HepG2 (cell line): Measurements from ENCODE around the gene SIGMAR1. TPM values are rescaled to one million over a fixed set of nuclear protein-coding genes. Genes with fewer than 3 reads are reported as not detected.

Experiments
- ATAC-seq: fragments of 200-7000 bp; cut with Tn5 transposase; 3 replicates; pipeline ENCODE4 v1.9.1; 2020; ENCODE audit warnings: mild to moderate bottlenecking, moderate library complexity
- BruUV-seq: library from RNA; stranded (reverse); fragments of 400-500 nt; replicated peaks from 2 replicates; lab custom pipeline; 2021; lab: Mats Ljungman, UMichigan
- CTCF ChIA-PET: fragments of 300-600 bp; formaldehyde crosslinking; extraction: SDS; loops from one replicate; lab custom pipeline; 2021; ENCODE audit warnings: low total read pairs, inconsistent platforms, low intra/inter-chr PET ratio; lab: Yijun Ruan, JAX
- POLR2A ChIA-PET: fragments of 350-600 bp; sonication (Branson Sonifier 250); formaldehyde crosslinking; loops from one replicate; lab custom pipeline; 2020; ENCODE audit warnings: antibody characterized with exemption, inconsistent platforms; lab: Yijun Ruan, JAX
- DNase-seq: peaks from one replicate; pipeline ENCODE4 v3.0.0-alpha.2; 2015; ENCODE audit warnings: low spot score
- FAIRE-seq: peaks from 3 replicates; lab custom pipeline; 2011; peaks lifted over from hg19 to GRCh38; lab: Jason Lieb, UNC
- H2AFZ ChIP-seq: one replicate; pipeline ENCODE4 v1.6.1; 2011; ENCODE audit warnings: low read length, inconsistent platforms
- H3K27ac ChIP-seq: fragments of 300-600 bp; 3 replicates; pipeline ENCODE4 v1.8.0; 2011; ENCODE audit warnings: mixed run types, mild to moderate bottlenecking, mixed read lengths, low read length, inconsistent platforms; ENCODE audit not compliant: insufficient read depth; ENCODE audit errors: extremely low read length
- H3K27me3 ChIP-seq, 2 experiments: fragments of 200-600 bp in 1 of 2; 2 replicates in 1 of 2; 3 replicates in 1 of 2; pipeline versions ENCODE4 v1.6.0 to v1.8.0; 2011; ENCODE audit warnings: low read length in 2 of 2, mild to moderate bottlenecking in 2 of 2, moderate library complexity in 2 of 2, inconsistent platforms in 1 of 2; ENCODE audit not compliant: insufficient read depth in 2 of 2, control insufficient read depth in 1 of 2
- H3K36me3 ChIP-seq, 2 experiments: fragments of 200-600 bp in 1 of 2; replicated peaks in 1 of 2; 2 replicates in 1 of 2; 3 replicates in 1 of 2; pipeline versions ENCODE4 v1.5.1 to v1.8.0; 2011; ENCODE audit warnings: low read length in 2 of 2, inconsistent platforms in 1 of 2; ENCODE audit not compliant: insufficient read depth in 2 of 2, control insufficient read depth in 1 of 2
- H3K4me1 ChIP-seq: 2 replicates; pipeline ENCODE4 v1.5.1; 2012; ENCODE audit warnings: low read length, inconsistent platforms; ENCODE audit not compliant: insufficient read depth
- H3K4me2 ChIP-seq: 2 replicates; pipeline ENCODE4 v1.6.0; 2011; ENCODE audit warnings: low read depth, low read length, inconsistent platforms
- H3K4me3 ChIP-seq, 3 experiments: fragments of 200-600 bp in 1 of 3; sonication (generic), shearing (Covaris generic) in 1 of 3; replicated peaks in 1 of 3; 2 replicates each; pipeline ENCODE4 v1.5.1; 2011 to 2016; ENCODE audit warnings: low read length in 3 of 3, inconsistent platforms in 2 of 3, low read depth in 2 of 3, mild to moderate bottlenecking in 2 of 3, control low read depth in 1 of 3, mixed read lengths in 1 of 3; ENCODE audit not compliant: insufficient read depth in 1 of 3
- H3K79me2 ChIP-seq: one replicate; pipeline ENCODE4 v1.6.1; 2011; ENCODE audit warnings: low read length, inconsistent platforms; ENCODE audit not compliant: insufficient read depth
- H3K9ac ChIP-seq: 2 replicates; pipeline ENCODE4 v1.6.0; 2011; ENCODE audit warnings: mild to moderate bottlenecking, low read depth, low read length, inconsistent platforms; ENCODE audit not compliant: insufficient read depth
- H3K9me3 ChIP-seq: 2 replicates; pipeline ENCODE4 v1.5.1; 2012; ENCODE audit warnings: mild to moderate bottlenecking, low read length
- H4K20me1 ChIP-seq: 2 replicates; pipeline ENCODE4 v1.6.0; 2011; ENCODE audit warnings: inconsistent platforms, mild to moderate bottlenecking, low read length, moderate library complexity; ENCODE audit not compliant: insufficient read depth
- FOXC1 ChIP-seq: sonication (generic); formaldehyde crosslinking; IDR thresholded peaks from 2 replicates; pipeline ENCODE4 v1.8.0; 2022; ENCODE audit warnings: mild to moderate bottlenecking, missing genetic modification reagents, borderline replicate concordance
- SALL1 ChIP-seq: sonication (generic); formaldehyde crosslinking; IDR thresholded peaks from 2 replicates; pipeline ENCODE4 v1.8.0; 2022; ENCODE audit warnings: mild to moderate bottlenecking, missing genetic modification reagents
- THAP11 ChIP-seq: IDR thresholded peaks from 2 replicates; pipeline ENCODE4 v1.6.1; 2016; ENCODE audit warnings: missing biosample characterization, missing genetic modification reagents
- ZMYM3 ChIP-seq: sonication (generic); formaldehyde crosslinking; IDR thresholded peaks from 2 replicates; pipeline ENCODE4 v1.5.1; 2020; ENCODE audit warnings: mild to moderate bottlenecking, missing genetic modification reagents
- WGBS: methylation state at CpG from one replicate; pipeline ENCODE4 v1.1.6; 2017; ENCODE audit warnings: low lambda C conversion rate; 5-methylcytosine and 5-hydroxymethylcytosine counted together
- in situ Hi-C: cut with HindIII; loops from 2 replicates; pipeline ENCODE4 v1.10.0; 2017; ENCODE audit warnings: low pct_unique_long_range_greater_than_20kb; ENCODE audit not compliant: extremely low pct_ligation_motif_present
- intact Hi-C: fragments of 100-400 bp; cut with micrococcal nuclease; formaldehyde crosslinking; loops from one replicate; pipeline ENCODE4 v1.10.0; 2022; ENCODE audit not compliant: unreplicated experiment
- polyA plus RNA-seq, 8 experiments: library from polyadenylated mRNA; depleted of rRNA in 3 of 8; stranded (reverse) in 7 of 8; unstranded in 1 of 8; fragments of >200 nt; fragmentation: Illumina TruSeq in 4 of 8; extraction: Trizol in 4 of 8; gene quantifications; 2 replicates each; pipeline versions ENCODE4 v1.2.1 to v1.2.3, GENCODE V29; 2011 to 2016; ENCODE audit warnings: low read depth in 4 of 8, missing spikeins in 1 of 8, mixed read lengths in 1 of 8; ENCODE audit not compliant: insufficient read depth in 1 of 8
- total RNA-seq, 5 experiments: library from RNA; depleted of rRNA; stranded (reverse); fragments of >200 nt; fragmentation: Illumina TruSeq; extraction: Trizol; gene quantifications; 2 replicates each; pipeline ENCODE4 v1.2.3, GENCODE V29; 2016; ENCODE audit warnings: low read depth in 1 of 5
- TF ChIP-seq, protein P1 (sequence below): sonication (generic); formaldehyde crosslinking; IDR thresholded peaks from 2 replicates; pipeline ENCODE4 v1.5.1; 2020; ENCODE audit warnings: missing genetic modification reagents, mild to moderate bottlenecking, borderline replicate concordance
- TF ChIP-seq, protein P2 (sequence below): IDR thresholded peaks from 2 replicates; pipeline ENCODE4 v1.6.1; 2016; ENCODE audit warnings: low read depth, control low read depth

The SIGMAR1 gene
- total and polyA plus RNA-seq, 2 of the 13 experiments (the other 11 are each of a cell fraction or from before 2014, with no cell fraction given): 38.9 to 60.8 TPM

DNA sequence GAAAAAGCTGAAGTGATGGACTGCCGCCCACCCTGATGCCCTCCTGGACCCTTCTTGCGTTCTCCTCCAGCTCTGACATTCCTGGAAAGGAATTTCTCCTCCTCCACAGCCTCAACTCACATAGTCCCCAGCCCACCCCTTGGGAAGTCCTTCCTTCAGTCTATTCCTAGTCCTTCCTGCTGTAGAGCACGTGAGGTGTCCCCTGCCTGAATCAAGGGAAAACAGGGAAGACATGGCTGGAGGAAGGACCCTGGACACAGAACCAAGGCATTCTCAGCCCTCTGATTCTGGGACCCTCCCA is 12.5 kb downstream of the SIGMAR1 start:
- POLR2A ChIA-PET: no interaction called here
- CTCF ChIA-PET: no interaction called here
- Histone ChIP-seq H3K9ac (no peak overlapping the region), H3K27me3 (peaks cover 4 to 20% of the 10 kb centered on the region in 2 experiments; a peak in 3 of 5 replicates), H4K20me1 (no peaks in the 10 kb centered on the region), H3K27ac (no peak overlapping the region), H3K9me3 (no peaks in the 10 kb centered on the region), H3K4me3 (no peak overlapping the region), H2AFZ (no peak overlapping the region)
- in situ Hi-C loops: no loop called here
- whole genome bisulfite sequencing: 14% methylated on average over 3 of the region's 3 CpGs
- TF ChIP-seq FOXC1 (CRISPR knock-in tag) (no peak), ZMYM3 (CRISPR knock-in tag) (peak; percentile 28; the same call in 1 of the 2 replicates)
- TF ChIP-seq, all 625 proteins: peak for 1
- Histone ChIP-seq H3K4me2 (no peak overlapping the region), H3K79me2 (no peaks in the 10 kb centered on the region), H3K4me1 (peaks cover 32% of the 10 kb centered on the region), H3K36me3 (no peaks in the 10 kb centered on the region)
- FAIRE-seq (no peak), ATAC-seq (no peak), DNase-seq (no peak)
- intact Hi-C loops: no loop called here
- no TSS peak for BruUV-seq

DNA sequence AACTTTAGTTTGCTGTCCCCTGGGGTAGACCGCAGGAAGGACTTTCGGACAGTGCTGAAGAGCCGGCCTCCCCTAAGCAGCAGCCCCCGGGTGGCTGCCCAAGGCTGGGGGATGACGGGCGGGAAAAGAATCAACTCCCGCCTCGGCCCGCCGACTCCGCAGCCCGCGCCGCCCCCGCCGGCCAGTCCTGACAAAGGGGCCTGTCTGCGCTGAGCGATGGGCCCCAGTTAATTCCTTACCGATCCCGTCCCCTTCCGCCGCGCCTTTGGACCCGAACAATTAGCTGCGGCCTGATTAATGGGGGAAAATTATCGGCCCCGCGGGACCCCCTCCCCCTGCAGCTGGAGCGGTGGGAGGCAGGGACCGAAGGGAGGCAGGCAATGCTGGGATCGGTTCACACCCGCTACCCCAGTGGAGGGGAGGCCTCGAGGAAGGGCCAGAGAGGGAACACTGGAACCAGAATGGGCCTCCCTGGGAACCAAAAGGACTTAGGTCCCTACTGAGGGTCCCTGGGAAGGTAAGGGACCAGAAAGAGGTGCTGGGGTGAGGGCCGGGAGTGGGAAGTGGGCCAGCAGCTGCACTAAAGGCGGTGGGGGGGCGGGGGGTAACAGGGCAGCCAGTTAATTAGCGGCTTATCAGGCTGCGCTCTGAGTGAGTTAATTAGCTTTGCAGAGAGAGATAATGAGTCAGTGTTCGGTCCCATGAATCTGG is 13.0 kb downstream of the SIGMAR1 start:
- ATAC-seq (no peak), FAIRE-seq (no peak), DNase-seq (no peak)
- intact Hi-C loops: no loop called here
- H3K9ac ChIP-seq: no peak overlapping the region
- H4K20me1 ChIP-seq: no peaks in the 10 kb centered on the region
- no peaks in the 10 kb centered on the region for H3K36me3 ChIP-seq
- H3K4me2 ChIP-seq: no peak overlapping the region
- H3K4me3 ChIP-seq: no peak overlapping the region
- BruUV-seq: no TSS peak
- TF ChIP-seq, protein P1, sequence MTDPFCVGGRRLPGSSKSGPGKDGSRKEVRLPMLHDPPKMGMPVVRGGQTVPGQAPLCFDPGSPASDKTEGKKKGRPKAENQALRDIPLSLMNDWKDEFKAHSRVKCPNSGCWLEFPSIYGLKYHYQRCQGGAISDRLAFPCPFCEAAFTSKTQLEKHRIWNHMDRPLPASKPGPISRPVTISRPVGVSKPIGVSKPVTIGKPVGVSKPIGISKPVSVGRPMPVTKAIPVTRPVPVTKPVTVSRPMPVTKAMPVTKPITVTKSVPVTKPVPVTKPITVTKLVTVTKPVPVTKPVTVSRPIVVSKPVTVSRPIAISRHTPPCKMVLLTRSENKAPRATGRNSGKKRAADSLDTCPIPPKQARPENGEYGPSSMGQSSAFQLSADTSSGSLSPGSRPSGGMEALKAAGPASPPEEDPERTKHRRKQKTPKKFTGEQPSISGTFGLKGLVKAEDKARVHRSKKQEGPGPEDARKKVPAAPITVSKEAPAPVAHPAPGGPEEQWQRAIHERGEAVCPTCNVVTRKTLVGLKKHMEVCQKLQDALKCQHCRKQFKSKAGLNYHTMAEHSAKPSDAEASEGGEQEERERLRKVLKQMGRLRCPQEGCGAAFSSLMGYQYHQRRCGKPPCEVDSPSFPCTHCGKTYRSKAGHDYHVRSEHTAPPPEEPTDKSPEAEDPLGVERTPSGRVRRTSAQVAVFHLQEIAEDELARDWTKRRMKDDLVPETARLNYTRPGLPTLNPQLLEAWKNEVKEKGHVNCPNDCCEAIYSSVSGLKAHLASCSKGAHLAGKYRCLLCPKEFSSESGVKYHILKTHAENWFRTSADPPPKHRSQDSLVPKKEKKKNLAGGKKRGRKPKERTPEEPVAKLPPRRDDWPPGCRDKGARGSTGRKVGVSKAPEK (CRISPR knock-in tag): no peak
- TF ChIP-seq THAP11 (CRISPR knock-in tag) (no peak), SALL1 (CRISPR knock-in tag) (no peak)
- TF ChIP-seq, protein P2, sequence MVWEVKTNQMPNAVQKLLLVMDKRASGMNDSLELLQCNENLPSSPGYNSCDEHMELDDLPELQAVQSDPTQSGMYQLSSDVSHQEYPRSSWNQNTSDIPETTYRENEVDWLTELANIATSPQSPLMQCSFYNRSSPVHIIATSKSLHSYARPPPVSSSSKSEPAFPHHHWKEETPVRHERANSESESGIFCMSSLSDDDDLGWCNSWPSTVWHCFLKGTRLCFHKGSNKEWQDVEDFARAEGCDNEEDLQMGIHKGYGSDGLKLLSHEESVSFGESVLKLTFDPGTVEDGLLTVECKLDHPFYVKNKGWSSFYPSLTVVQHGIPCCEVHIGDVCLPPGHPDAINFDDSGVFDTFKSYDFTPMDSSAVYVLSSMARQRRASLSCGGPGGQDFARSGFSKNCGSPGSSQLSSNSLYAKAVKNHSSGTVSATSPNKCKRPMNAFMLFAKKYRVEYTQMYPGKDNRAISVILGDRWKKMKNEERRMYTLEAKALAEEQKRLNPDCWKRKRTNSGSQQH (CRISPR knock-in tag): no peak
- POLR2A ChIA-PET: no interaction called here
- no peaks in the 10 kb centered on the region for H3K9me3 ChIP-seq
- H3K27me3 ChIP-seq: peaks cover 4 to 20% of the 10 kb centered on the region in 2 experiments; a peak in 3 of 5 replicates
- CTCF ChIA-PET: no interaction called here
- H3K27ac ChIP-seq: no peak overlapping the region
- no peaks in the 10 kb centered on the region for H3K79me2 ChIP-seq
- H3K4me1 ChIP-seq: peaks cover 29% of the 10 kb centered on the region
- in situ Hi-C loops: no loop called here
- WGBS: 67% methylated on average over 38 of the region's 39 CpGs
- H2AFZ ChIP-seq: no peak overlapping the region
